ENCODE measurements around the gene MTCL1.

MTCL1 gene

GRCh38 chr18:8660316-8660715 lies 45.0 kb upstream of the MTCL1 start:
- no peak for DNase-seq (ENCODE audit: low spot score)
- in situ Hi-C loops (cut with MboI; ENCODE audit: low sequenced_read_pairs, unreplicated experiment): no loop called here
- no peak for TF ChIP-seq CTCF (IDR thresholded peaks at IDR 0.05; ENCODE audit: borderline replicate concordance, control extremely low read depth, extremely low read depth, insufficient read depth, missing control alignments)

- in situ Hi-C loops (cut with MboI; ENCODE audit: low sequenced_read_pairs, unreplicated experiment): no loop called here
- no peak for TF ChIP-seq CTCF (IDR thresholded peaks at IDR 0.05; ENCODE audit: borderline replicate concordance, control extremely low read depth, extremely low read depth, insufficient read depth, missing control alignments)
- DNase-seq (ENCODE audit: low spot score): no peak
These were observed 43.4 kb upstream of the MTCL1 start for GRCh38 chr18:8661754-8662559.

- in situ Hi-C loops (cut with MboI; ENCODE audit: low sequenced_read_pairs, unreplicated experiment): no loop called here
- TF ChIP-seq CTCF (IDR thresholded peaks at IDR 0.05; ENCODE audit: borderline replicate concordance, control extremely low read depth, extremely low read depth, insufficient read depth, missing control alignments): no peak
- no peak for DNase-seq (ENCODE audit: low spot score)
These were observed 42.6 kb upstream of the MTCL1 start for GRCh38 chr18:8662560-8663255.

- DNase-seq (ENCODE audit: low spot score): no peak
- in situ Hi-C loops (cut with MboI; ENCODE audit: low sequenced_read_pairs, unreplicated experiment): no loop called here
- TF ChIP-seq CTCF (IDR thresholded peaks at IDR 0.05; ENCODE audit: borderline replicate concordance, control extremely low read depth, extremely low read depth, insufficient read depth, missing control alignments): no peak
These were observed 37.5 kb upstream of the MTCL1 start for GRCh38 chr18:8667846-8668245.

GRCh38 chr18:8668381-8668780 lies 37.0 kb upstream of the MTCL1 start:
- in situ Hi-C loops (cut with MboI; ENCODE audit: low sequenced_read_pairs, unreplicated experiment): no loop called here
- TF ChIP-seq CTCF (IDR thresholded peaks at IDR 0.05; ENCODE audit: borderline replicate concordance, control extremely low read depth, extremely low read depth, insufficient read depth, missing control alignments): no peak

GRCh38 chr18:8669571-8669970 lies 35.8 kb upstream of the MTCL1 start:
- DNase-seq (ENCODE audit: low spot score): no peak
- in situ Hi-C loops (cut with MboI; ENCODE audit: low sequenced_read_pairs, unreplicated experiment): no loop called here
- no peak for TF ChIP-seq CTCF (IDR thresholded peaks at IDR 0.05; ENCODE audit: borderline replicate concordance, control extremely low read depth, extremely low read depth, insufficient read depth, missing control alignments)

More at GRCh38 chr18:8668381-8668780, 37.0 kb upstream of the MTCL1 start:
- no peak for DNase-seq (ENCODE audit: low spot score)

Measured in GM13976 (cell line).